ENCODE results near the gene BCL11A. TPM values are rescaled to one million over a fixed set of nuclear protein-coding genes. Genes with fewer than 3 reads are reported as not detected.

Gene BCL11A
- total RNA-seq, 1 experiment from 2014 or later, result 0.33 TPM

GRCh38 chr2:60497500-60497899 lies 56.0 kb downstream of the BCL11A start:
- H3K4me3 ChIP-seq (ENCODE audit: low read depth in 2 of 2, low read length in 2 of 2), result no peak overlapping the region
- no peak for TF ChIP-seq CTCF (IDR thresholded peaks at IDR 0.05)
- ATAC-seq, result no peak
- intact Hi-C loops (cut with micrococcal nuclease; ENCODE audit: unreplicated experiment) (no loop called here), in situ Hi-C loops (cut with HindIII; ENCODE audit: low pct_unique_long_range_greater_than_20kb, low sequenced_read_pairs) (no loop called here)
- no peak for DNase-seq (ENCODE audit: low read depth, low spot score)
- no TSS peak for BruUV-seq (replicated peaks)
- POLR2A ChIA-PET, result interaction anchor here (0.5 kb wide), 1 partner anchor 142 kb away, joined by 4 read pairs; no protein-coding TSS in a partner anchor
- no peaks in the 10 kb centered on the region for H3K9me3 ChIP-seq (ENCODE audit: control insufficient read depth, insufficient read depth, low read depth, low read length)
- H3K27me3 ChIP-seq (ENCODE audit: control insufficient read depth, insufficient read depth, low read length), result no peaks in the 10 kb centered on the region; the same call in 1 of the 2 replicates
- no peak overlapping the region for H3K27ac ChIP-seq (ENCODE audit: low read length)
- no peaks in the 10 kb centered on the region for H3K36me3 ChIP-seq (ENCODE audit: control insufficient read depth, insufficient read depth, low read length)
- CTCF ChIA-PET, result no interaction called here
- no peaks in the 10 kb centered on the region for H3K4me1 ChIP-seq (ENCODE audit: control insufficient read depth, insufficient read depth, low read length)

- TF ChIP-seq TCF7L2 (IDR thresholded peaks at IDR 0.05; ENCODE audit: low read depth, low read length), result no peak
- no peak for TF ChIP-seq SIN3A (IDR thresholded peaks at IDR 0.05; ENCODE audit: borderline replicate concordance, insufficient read depth, low read depth, low read length)
- TF ChIP-seq POLR2AphosphoS5 (IDR thresholded peaks at IDR 0.05; ENCODE audit: low read depth, low read length), result no peak
- TF ChIP-seq CTCF (IDR thresholded peaks at IDR 0.05), result no peak
- TF ChIP-seq, protein P1, sequence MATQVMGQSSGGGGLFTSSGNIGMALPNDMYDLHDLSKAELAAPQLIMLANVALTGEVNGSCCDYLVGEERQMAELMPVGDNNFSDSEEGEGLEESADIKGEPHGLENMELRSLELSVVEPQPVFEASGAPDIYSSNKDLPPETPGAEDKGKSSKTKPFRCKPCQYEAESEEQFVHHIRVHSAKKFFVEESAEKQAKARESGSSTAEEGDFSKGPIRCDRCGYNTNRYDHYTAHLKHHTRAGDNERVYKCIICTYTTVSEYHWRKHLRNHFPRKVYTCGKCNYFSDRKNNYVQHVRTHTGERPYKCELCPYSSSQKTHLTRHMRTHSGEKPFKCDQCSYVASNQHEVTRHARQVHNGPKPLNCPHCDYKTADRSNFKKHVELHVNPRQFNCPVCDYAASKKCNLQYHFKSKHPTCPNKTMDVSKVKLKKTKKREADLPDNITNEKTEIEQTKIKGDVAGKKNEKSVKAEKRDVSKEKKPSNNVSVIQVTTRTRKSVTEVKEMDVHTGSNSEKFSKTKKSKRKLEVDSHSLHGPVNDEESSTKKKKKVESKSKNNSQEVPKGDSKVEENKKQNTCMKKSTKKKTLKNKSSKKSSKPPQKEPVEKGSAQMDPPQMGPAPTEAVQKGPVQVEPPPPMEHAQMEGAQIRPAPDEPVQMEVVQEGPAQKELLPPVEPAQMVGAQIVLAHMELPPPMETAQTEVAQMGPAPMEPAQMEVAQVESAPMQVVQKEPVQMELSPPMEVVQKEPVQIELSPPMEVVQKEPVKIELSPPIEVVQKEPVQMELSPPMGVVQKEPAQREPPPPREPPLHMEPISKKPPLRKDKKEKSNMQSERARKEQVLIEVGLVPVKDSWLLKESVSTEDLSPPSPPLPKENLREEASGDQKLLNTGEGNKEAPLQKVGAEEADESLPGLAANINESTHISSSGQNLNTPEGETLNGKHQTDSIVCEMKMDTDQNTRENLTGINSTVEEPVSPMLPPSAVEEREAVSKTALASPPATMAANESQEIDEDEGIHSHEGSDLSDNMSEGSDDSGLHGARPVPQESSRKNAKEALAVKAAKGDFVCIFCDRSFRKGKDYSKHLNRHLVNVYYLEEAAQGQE (IDR thresholded peaks at IDR 0.05; ENCODE audit: insufficient read depth in 1 of 2, low read depth in 2 of 2, low read length in 1 of 2), result no peak
- CTCF ChIA-PET, result no interaction called here
- ATAC-seq (no peak), DNase-seq (ENCODE audit: low read depth, low spot score) (no peak)
- intact Hi-C loops (cut with micrococcal nuclease; ENCODE audit: unreplicated experiment) (no loop called here), in situ Hi-C loops (cut with HindIII; ENCODE audit: low pct_unique_long_range_greater_than_20kb, low sequenced_read_pairs) (no loop called here)
- no peaks in the 10 kb centered on the region for H3K4me1 ChIP-seq (ENCODE audit: control insufficient read depth, insufficient read depth, low read length)
- no peak overlapping the region for H3K27ac ChIP-seq (ENCODE audit: low read length)
- POLR2A ChIA-PET, result interaction anchor here (0.6 kb wide), 1 partner anchor 69 kb away, joined by 5 read pairs; no protein-coding TSS in a partner anchor
- no peaks in the 10 kb centered on the region for H3K36me3 ChIP-seq (ENCODE audit: control insufficient read depth, insufficient read depth, low read length)
- BruUV-seq (replicated peaks), result no TSS peak
- H3K4me3 ChIP-seq (ENCODE audit: low read depth in 2 of 2, low read length in 2 of 2), result no peak overlapping the region
- no peaks in the 10 kb centered on the region for H3K9me3 ChIP-seq (ENCODE audit: control insufficient read depth, insufficient read depth, low read depth, low read length)
- no peaks in the 10 kb centered on the region; the same call in 1 of the 2 replicates for H3K27me3 ChIP-seq (ENCODE audit: control insufficient read depth, insufficient read depth, low read length)
These were observed 56.5 kb downstream of the BCL11A start for GRCh38 chr2:60496956-60497355.
